Neural cell (in vitro differentiated cells): Measurements from ENCODE around the gene NFE2L3.

Experiments
- CTCF ChIP-seq: fragments of 450-650 bp; IDR thresholded peaks from 2 replicates; pipeline ENCODE4 v1.5.1; 2014; ENCODE audit warnings: antibody characterized with exemption, mild to moderate bottlenecking, moderate library complexity; ENCODE audit not compliant: poor library complexity, severe bottlenecking
- EP300 ChIP-seq: fragments of 450-650 bp; conservative IDR thresholded peaks from 2 replicates; pipeline ENCODE4 v1.6.1; 2014; ENCODE audit warnings: antibody characterized with exemption, mild to moderate bottlenecking, moderate library complexity; ENCODE audit not compliant: poor library complexity, severe bottlenecking
- EZH2 ChIP-seq: fragments of 200-600, 300-800 bp; shearing (Covaris generic), sonication (generic); IDR thresholded peaks from 2 replicates; pipeline ENCODE4 v1.6.1; 2014; ENCODE audit warnings: antibody characterized with exemption, low read length, borderline replicate concordance, mild to moderate bottlenecking; ENCODE audit not compliant: insufficient read depth, poor library complexity, severe bottlenecking
- POLR2AphosphoS5 ChIP-seq: IDR thresholded peaks from 2 replicates; pipeline ENCODE4 v1.6.1; 2012
- RAD21 ChIP-seq: fragments of 450-650 bp; conservative IDR thresholded peaks from 2 replicates; pipeline ENCODE4 v1.6.1; 2014; ENCODE audit warnings: antibody characterized with exemption, mild to moderate bottlenecking, moderate library complexity
- REST ChIP-seq: IDR thresholded peaks from 2 replicates; pipeline ENCODE4 v1.6.1; 2012; ENCODE audit warnings: borderline replicate concordance
- SMC3 ChIP-seq: fragments of 450-650 bp; conservative IDR thresholded peaks from 2 replicates; pipeline ENCODE4 v1.6.1; 2014; ENCODE audit warnings: antibody characterized with exemption, mild to moderate bottlenecking, moderate library complexity; ENCODE audit not compliant: poor library complexity
- TAF1 ChIP-seq: IDR thresholded peaks from 2 replicates; pipeline ENCODE4 v1.6.1; 2012; ENCODE audit warnings: low read depth

- TF ChIP-seq POLR2AphosphoS5 (no peak), EZH2 (no peak), EP300 (no peak), CTCF (no peak), TAF1 (no peak), SMC3 (no peak), REST (no peak), RAD21 (no peak)
Measured at GRCh38 chr7:26233902-26234511, 82.0 kb downstream of the NFE2L3 start.
